NB4 (cell line): ENCODE results near the gene FLNB.

Experiments
- CTCF ChIP-seq: IDR thresholded peaks from one replicate; pipeline ENCODE4 v1.5.1; 2012; ENCODE audit warnings: low read depth, low read length
- MAX ChIP-seq: IDR thresholded peaks from 2 replicates; pipeline ENCODE4 v1.6.1; 2011; ENCODE audit warnings: low read depth, low read length
- POLR2A ChIP-seq: IDR thresholded peaks from 2 replicates; pipeline ENCODE4 v1.6.1; 2011; ENCODE audit warnings: mild to moderate bottlenecking; ENCODE audit not compliant: insufficient read length; ENCODE audit errors: extremely low read depth

GRCh38 chr3:58099865-58100264, 91.6 kb downstream of the FLNB start:
- TF ChIP-seq CTCF (no peak), POLR2A (no peak), MAX (no peak)
